ENCODE results near the gene SCN11A.
"Not testable (repeated sequence)": the region's sequence is repeated elsewhere in the genome, so short reads cannot be mapped to it uniquely, and the experiment has no call there.

The SCN11A gene

DNA sequence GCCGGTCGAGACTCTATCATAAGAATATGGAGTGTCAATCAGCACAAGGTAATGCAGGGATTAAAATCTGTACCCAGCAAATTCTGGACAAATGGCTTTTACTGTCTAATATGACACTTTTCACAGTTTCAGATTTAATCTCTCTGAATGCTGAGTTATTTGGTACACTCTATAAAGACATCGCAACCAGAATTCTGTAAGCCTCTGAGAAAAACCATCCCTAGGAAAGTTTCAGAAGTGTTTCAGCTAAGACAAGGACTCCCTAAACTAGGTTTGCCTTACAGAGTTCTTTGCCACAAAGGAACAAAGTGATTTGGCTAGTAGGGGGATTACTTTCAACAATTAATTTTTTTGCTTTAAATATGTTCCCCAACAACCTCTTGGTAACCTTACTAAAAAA, 11.4 kb upstream of the SCN11A start:
- H2AFZ ChIP-seq (ENCODE audit: low read depth, low read length) = no peak overlapping the region
- no peak overlapping the region for H3K4me2 ChIP-seq (ENCODE audit: insufficient read depth, low read length)
- H3K27ac ChIP-seq (ENCODE audit: low read length) = no peak overlapping the region
- H4K20me1 ChIP-seq (ENCODE audit: insufficient read depth, low read length) = no peaks in the 10 kb centered on the region; the same call in 1 of the 2 replicates
- DNase-seq (no peak), ATAC-seq (ENCODE audit: insufficient read depth, low read depth) (no peak)
- H3K27me3 ChIP-seq (ENCODE audit: insufficient read depth, low read length, poor library complexity) = no peaks in the 10 kb centered on the region
- H3K9ac ChIP-seq (ENCODE audit: low read depth, low read length) = no peak overlapping the region
- TF ChIP-seq, protein P1, sequence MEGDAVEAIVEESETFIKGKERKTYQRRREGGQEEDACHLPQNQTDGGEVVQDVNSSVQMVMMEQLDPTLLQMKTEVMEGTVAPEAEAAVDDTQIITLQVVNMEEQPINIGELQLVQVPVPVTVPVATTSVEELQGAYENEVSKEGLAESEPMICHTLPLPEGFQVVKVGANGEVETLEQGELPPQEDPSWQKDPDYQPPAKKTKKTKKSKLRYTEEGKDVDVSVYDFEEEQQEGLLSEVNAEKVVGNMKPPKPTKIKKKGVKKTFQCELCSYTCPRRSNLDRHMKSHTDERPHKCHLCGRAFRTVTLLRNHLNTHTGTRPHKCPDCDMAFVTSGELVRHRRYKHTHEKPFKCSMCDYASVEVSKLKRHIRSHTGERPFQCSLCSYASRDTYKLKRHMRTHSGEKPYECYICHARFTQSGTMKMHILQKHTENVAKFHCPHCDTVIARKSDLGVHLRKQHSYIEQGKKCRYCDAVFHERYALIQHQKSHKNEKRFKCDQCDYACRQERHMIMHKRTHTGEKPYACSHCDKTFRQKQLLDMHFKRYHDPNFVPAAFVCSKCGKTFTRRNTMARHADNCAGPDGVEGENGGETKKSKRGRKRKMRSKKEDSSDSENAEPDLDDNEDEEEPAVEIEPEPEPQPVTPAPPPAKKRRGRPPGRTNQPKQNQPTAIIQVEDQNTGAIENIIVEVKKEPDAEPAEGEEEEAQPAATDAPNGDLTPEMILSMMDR (IDR thresholded peaks at IDR 0.05; ENCODE audit: borderline replicate concordance, extremely low read depth, low read length, poor library complexity, severe bottlenecking) = no peak
- no peaks in the 10 kb centered on the region for H3K4me1 ChIP-seq (ENCODE audit: insufficient read depth, low read length)
- H3K4me3 ChIP-seq (ENCODE audit: low read depth in 1 of 2, low read length in 2 of 2) = no peak overlapping the region
- peaks cover 24% of the 10 kb centered on the region for H3K36me3 ChIP-seq (ENCODE audit: insufficient read depth, low read length)
- H3K9me3 ChIP-seq (ENCODE audit: insufficient read depth, low read length, severe bottlenecking) = no peaks in the 10 kb centered on the region
- H3K79me2 ChIP-seq (ENCODE audit: insufficient read depth, low read length) = peaks cover 46% of the 10 kb centered on the region

DNA sequence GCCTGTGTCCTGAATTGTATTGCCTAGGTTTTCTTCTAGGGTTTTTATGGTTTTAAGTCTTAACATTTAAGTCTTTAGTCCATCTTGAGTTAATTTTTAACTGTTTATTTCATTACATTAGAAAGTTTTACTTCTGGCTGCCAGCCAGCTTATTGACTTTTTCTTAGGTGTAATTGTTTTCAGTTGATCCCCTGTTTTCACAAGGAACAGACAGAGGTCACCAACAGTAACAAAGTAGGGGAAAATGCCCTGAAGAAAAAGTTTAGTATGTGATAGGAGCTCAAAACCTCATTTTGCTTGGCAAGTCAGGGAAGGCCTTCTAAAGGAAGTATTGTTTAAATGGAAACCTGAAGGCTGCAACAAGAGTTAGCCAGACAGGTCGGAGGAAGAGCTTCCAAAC, 10.4 kb upstream of the SCN11A start:
- no peaks in the 10 kb centered on the region for H3K27me3 ChIP-seq (ENCODE audit: insufficient read depth, low read length, poor library complexity)
- H4K20me1 ChIP-seq (ENCODE audit: insufficient read depth, low read length) = no peaks in the 10 kb centered on the region; the same call in 1 of the 2 replicates
- peaks cover 14% of the 10 kb centered on the region for H3K36me3 ChIP-seq (ENCODE audit: insufficient read depth, low read length)
- no peak overlapping the region for H2AFZ ChIP-seq (ENCODE audit: low read depth, low read length)
- ATAC-seq (ENCODE audit: insufficient read depth, low read depth) (no peak), DNase-seq (no peak)
- H3K9ac ChIP-seq (ENCODE audit: low read depth, low read length) = no peak overlapping the region
- no peak overlapping the region for H3K4me2 ChIP-seq (ENCODE audit: insufficient read depth, low read length)
- no peaks in the 10 kb centered on the region for H3K9me3 ChIP-seq (ENCODE audit: insufficient read depth, low read length, severe bottlenecking)
- no peaks in the 10 kb centered on the region for H3K4me1 ChIP-seq (ENCODE audit: insufficient read depth, low read length)
- H3K27ac ChIP-seq (ENCODE audit: low read length) = no peak overlapping the region
- H3K79me2 ChIP-seq (ENCODE audit: insufficient read depth, low read length) = peaks cover 56% of the 10 kb centered on the region
- H3K4me3 ChIP-seq (ENCODE audit: low read depth in 1 of 2, low read length in 2 of 2) = no peak overlapping the region
- no peak for TF ChIP-seq EZH2 (IDR thresholded peaks at IDR 0.05; ENCODE audit: borderline replicate concordance, low read depth, low read length, severe bottlenecking)
- TF ChIP-seq, protein P1 (IDR thresholded peaks at IDR 0.05; ENCODE audit: borderline replicate concordance, extremely low read depth, low read length, poor library complexity, severe bottlenecking) = no peak

DNA sequence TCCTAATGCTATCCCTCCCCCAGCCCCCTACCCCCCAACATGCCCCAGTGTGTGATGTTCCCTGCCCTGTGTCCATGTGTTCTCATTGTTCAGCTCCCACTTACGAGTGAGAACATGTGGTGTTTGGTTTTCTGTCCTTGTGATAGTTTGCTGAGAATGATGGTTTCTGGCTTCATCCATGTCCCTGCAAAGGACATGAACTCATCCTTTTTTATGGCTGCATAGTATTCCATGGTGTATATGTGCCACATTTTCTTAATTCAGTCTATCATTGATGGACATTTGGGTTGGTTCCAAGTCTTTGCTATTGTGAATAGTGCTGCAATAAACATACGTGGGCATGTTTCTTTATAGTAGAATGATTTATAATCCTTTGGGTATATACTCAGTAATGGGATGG, 9.5 kb upstream of the SCN11A start:
- not testable (repeated sequence) for H3K4me2 ChIP-seq (ENCODE audit: insufficient read depth, low read length); H3K9ac ChIP-seq (ENCODE audit: low read depth, low read length); H2AFZ ChIP-seq (ENCODE audit: low read depth, low read length); DNase-seq; H3K4me1 ChIP-seq (ENCODE audit: insufficient read depth, low read length); H3K27ac ChIP-seq (ENCODE audit: low read length); H3K9me3 ChIP-seq (ENCODE audit: insufficient read depth, low read length, severe bottlenecking); H3K27me3 ChIP-seq (ENCODE audit: insufficient read depth, low read length, poor library complexity); ATAC-seq (ENCODE audit: insufficient read depth, low read depth); H3K4me3 ChIP-seq (ENCODE audit: low read depth in 1 of 2, low read length in 2 of 2); H3K36me3 ChIP-seq (ENCODE audit: insufficient read depth, low read length); H4K20me1 ChIP-seq (ENCODE audit: insufficient read depth, low read length)
- peaks cover 65% of the 10 kb centered on the region for H3K79me2 ChIP-seq (ENCODE audit: insufficient read depth, low read length)

DNA sequence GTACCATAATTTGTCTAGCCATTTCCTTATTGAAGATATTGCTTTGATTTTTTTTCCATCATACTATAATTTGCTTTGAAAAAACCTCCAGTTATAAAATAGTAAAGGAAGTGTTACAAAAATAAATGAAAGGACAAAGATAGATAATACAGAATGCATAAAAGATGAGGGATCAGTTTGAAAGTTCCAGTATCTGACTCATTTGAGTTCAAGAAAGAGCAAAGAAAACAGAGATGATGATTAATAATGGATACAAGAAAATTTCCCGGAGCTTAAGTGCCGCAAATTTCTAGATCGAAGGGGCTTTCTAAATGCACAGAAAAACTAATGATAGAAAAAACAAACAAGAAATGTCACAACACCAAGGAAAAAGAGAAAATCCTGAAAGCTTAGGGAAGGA, 4.4 kb upstream of the SCN11A start:
- Histone ChIP-seq H3K79me2 (ENCODE audit: insufficient read depth, low read length) (peaks cover 82% of the 10 kb centered on the region), H3K4me3 (ENCODE audit: low read depth in 1 of 2, low read length in 2 of 2) (no peak overlapping the region), H3K27me3 (ENCODE audit: insufficient read depth, low read length, poor library complexity) (no peaks in the 10 kb centered on the region), H2AFZ (ENCODE audit: low read depth, low read length) (no peak overlapping the region), H3K9me3 (ENCODE audit: insufficient read depth, low read length, severe bottlenecking) (no peaks in the 10 kb centered on the region), H3K4me2 (ENCODE audit: insufficient read depth, low read length) (no peak overlapping the region), H3K36me3 (ENCODE audit: insufficient read depth, low read length) (no peaks in the 10 kb centered on the region), H3K4me1 (ENCODE audit: insufficient read depth, low read length) (peaks cover 21% of the 10 kb centered on the region), H3K9ac (ENCODE audit: low read depth, low read length) (no peak overlapping the region), H3K27ac (ENCODE audit: low read length) (no peak overlapping the region), H4K20me1 (ENCODE audit: insufficient read depth, low read length) (peaks cover 5% of the 10 kb centered on the region; the same call in 1 of the 2 replicates)
- ATAC-seq (ENCODE audit: insufficient read depth, low read depth) (no peak), DNase-seq (no peak)
- TF ChIP-seq EZH2 (IDR thresholded peaks at IDR 0.05; ENCODE audit: borderline replicate concordance, low read depth, low read length, severe bottlenecking) = no peak
- TF ChIP-seq, protein P1 (IDR thresholded peaks at IDR 0.05; ENCODE audit: borderline replicate concordance, extremely low read depth, low read length, poor library complexity, severe bottlenecking) = no peak
